GM20000 (cell line): ENCODE results near the gene TBATA.

ENCODE experiments used
- DNase-seq: peaks from one replicate; pipeline ENCODE4 v3.0.0; 2012; ENCODE audit warnings: low spot score
- CTCF ChIP-seq: IDR thresholded peaks from 2 replicates; pipeline ENCODE4 v1.5.1; 2012; ENCODE audit warnings: mild to moderate bottlenecking, control low read depth; ENCODE audit errors: extremely low read depth, missing control alignments

The TBATA gene

GRCh38 chr10:70797840-70798239 is 12.7 kb upstream of the TBATA start:
- no peak for DNase-seq
- TF ChIP-seq CTCF = no peak

GRCh38 chr10:70795613-70796012 is 10.4 kb upstream of the TBATA start:
- no peak for DNase-seq
- TF ChIP-seq CTCF = no peak

GRCh38 chr10:70791386-70792039 is 6.3 kb upstream of the TBATA start:
- DNase-seq = no peak
- TF ChIP-seq CTCF = no peak

GRCh38 chr10:70786799-70787415 is 1.7 kb upstream of the TBATA start:
- TF ChIP-seq CTCF = no peak
- DNase-seq = no peak

GRCh38 chr10:70784471-70784870 is 706 bp downstream of the TBATA start:
- no peak for DNase-seq
- no peak for TF ChIP-seq CTCF

- TF ChIP-seq CTCF = no peak
- no peak for DNase-seq
These were observed 1.2 kb downstream of the TBATA start for GRCh38 chr10:70784016-70784415.

GRCh38 chr10:70782746-70783680 is 2.2 kb downstream of the TBATA start:
- no peak for TF ChIP-seq CTCF
- no peak for DNase-seq
